Duodenal mucosa (tissue), 2 donors: ENCODE results near the gene CCDC170.
A peak's percentile ranks its signal among the peaks of the same experiment; 100 is the strongest.
"Not testable (repeated sequence)": the region's sequence is repeated elsewhere in the genome, so short reads cannot be mapped to it uniquely, and the experiment has no call there.

Source experiments
- H3K27ac ChIP-seq: one replicate; pipeline ENCODE4 v1.7.0; 2013; ENCODE audit warnings: low read depth, low read length
- H3K27me3 ChIP-seq, 2 donors: one replicate each; pipeline ENCODE4 v1.7.0; 2013; ENCODE audit warnings: low read length in 2 of 2, control low read depth in 1 of 2; ENCODE audit not compliant: insufficient read depth in 2 of 2, control insufficient read depth in 1 of 2
- H3K36me3 ChIP-seq, 2 donors: one replicate each; pipeline ENCODE4 v1.7.0; 2013; ENCODE audit warnings: low read length in 2 of 2, control low read depth in 1 of 2; ENCODE audit not compliant: insufficient read depth in 2 of 2, control insufficient read depth in 1 of 2
- H3K4me1 ChIP-seq, 2 donors: one replicate each; pipeline ENCODE4 v1.7.0; 2013; ENCODE audit warnings: low read length in 2 of 2, control low read depth in 1 of 2; ENCODE audit not compliant: insufficient read depth in 2 of 2, control insufficient read depth in 1 of 2
- H3K4me3 ChIP-seq, 2 donors: one replicate each; pipeline ENCODE4 v1.7.0; 2013; ENCODE audit warnings: low read length in 2 of 2, low read depth in 1 of 2
- H3K9ac ChIP-seq, 2 donors: one replicate each; pipeline ENCODE4 v1.7.0; 2013; ENCODE audit warnings: low read length in 2 of 2, low read depth in 1 of 2
- H3K9me3 ChIP-seq, 2 donors: one replicate each; pipeline ENCODE4 v1.7.0; 2013; ENCODE audit warnings: low read length in 2 of 2, control low read depth in 1 of 2; ENCODE audit not compliant: control insufficient read depth in 1 of 2

CCDC170 gene

GRCh38 chr6:151493804-151494234 lies at the start of gene CCDC170:
Gene CCDC170, plus strand, starts transcription at chr6:151494017. Its CDS starts 112 bp downstream, at chr6:151494129.
- Histone ChIP-seq H3K36me3 (no peaks in the 10 kb centered on the region), H3K4me3 (peak within 1 kb of the TSS; percentile 76 to 78), H3K9ac (peak within 1 kb of the TSS; percentile 30 to 57), H3K4me1 (peaks cover 8 to 10% of the 10 kb centered on the region in 2 donors), H3K27ac (peak within 1 kb of the TSS; percentile 66), H3K9me3 (no peaks in the 10 kb centered on the region), H3K27me3 (peaks cover 2 to 5% of the 10 kb centered on the region in 2 donors)

GRCh38 chr6:151445482-151445881 lies 48.3 kb upstream of the CCDC170 start:
- Histone ChIP-seq H3K9ac (no peak overlapping the region), H3K9me3 (no peaks in the 10 kb centered on the region), H3K4me1 (peaks cover 5 to 20% of the 10 kb centered on the region in 2 donors), H3K36me3 (peaks cover 0 to 13% of the 10 kb centered on the region in 2 donors), H3K27ac (no peak overlapping the region), H3K4me3 (no peak overlapping the region), H3K27me3 (no peaks in the 10 kb centered on the region)

GRCh38 chr6:151447237-151447636 lies 46.6 kb upstream of the CCDC170 start:
- Histone ChIP-seq H3K9me3 (no peaks in the 10 kb centered on the region), H3K9ac (no peak overlapping the region), H3K4me3 (no peak overlapping the region), H3K36me3 (peaks cover 0 to 7% of the 10 kb centered on the region in 2 donors), H3K4me1 (peaks cover 9 to 12% of the 10 kb centered on the region in 2 donors), H3K27ac (no peak overlapping the region), H3K27me3 (no peaks in the 10 kb centered on the region)

- Histone ChIP-seq H3K9me3 (no peaks in the 10 kb centered on the region), H3K27me3 (no peaks in the 10 kb centered on the region), H3K36me3 (peaks cover 0 to 3% of the 10 kb centered on the region in 2 donors), H3K4me3 (no peak overlapping the region), H3K4me1 (peaks cover 12 to 15% of the 10 kb centered on the region in 2 donors), H3K27ac (no peak overlapping the region), H3K9ac (no peak overlapping the region)
These were observed 45.2 kb upstream of the CCDC170 start for GRCh38 chr6:151448623-151449022.

- Histone ChIP-seq H3K9ac (peak overlapping the region in 1 of 2 donors; percentile 81), H3K4me3 (peak overlapping the region; percentile 80 to 97), H3K4me1 (peaks cover 15 to 16% of the 10 kb centered on the region in 2 donors)
- H3K27me3 ChIP-seq, H3K9me3 ChIP-seq, H3K36me3 ChIP-seq, H3K27ac ChIP-seq: not testable (repeated sequence)
These were observed 42.9 kb upstream of the CCDC170 start for GRCh38 chr6:151450928-151451327.

GRCh38 chr6:151451417-151451949 lies 42.3 kb upstream of the CCDC170 start:
- Histone ChIP-seq H3K4me1 (peaks cover 11 to 15% of the 10 kb centered on the region in 2 donors), H3K9ac (peak overlapping the region; percentile 53 to 81), H3K27ac (peak overlapping the region; percentile 44), H3K36me3 (peaks cover 0 to under 1% of the 10 kb centered on the region in 2 donors), H3K4me3 (peak overlapping the region; percentile 80 to 97), H3K9me3 (no peaks in the 10 kb centered on the region), H3K27me3 (no peaks in the 10 kb centered on the region)

- H3K27me3 ChIP-seq, result no peaks in the 10 kb centered on the region
- peak within 1 kb of the TSS; percentile 81 to 82 for H3K9ac ChIP-seq
- peak within 1 kb of the TSS; percentile 87 for H3K27ac ChIP-seq
- peak within 1 kb of the TSS; percentile 84 to 97 for H3K4me3 ChIP-seq
- peaks cover 11 to 15% of the 10 kb centered on the region in 2 donors for H3K4me1 ChIP-seq
- no peaks in the 10 kb centered on the region for H3K9me3 ChIP-seq
- H3K36me3 ChIP-seq, result peaks cover 2 to 6% of the 10 kb centered on the region in 2 donors
These were observed 41.7 kb upstream of the CCDC170 start, which contains the start of gene RMND1 for GRCh38 chr6:151451950-151452749. Gene RMND1, minus strand, starts transcription at chr6:151452126. Its CDS starts 6,315 bp downstream, at chr6:151445811.

GRCh38 chr6:151452750-151453427 lies 40.9 kb upstream of the CCDC170 start:
- no peaks in the 10 kb centered on the region for H3K27me3 ChIP-seq
- H3K9ac ChIP-seq, result peak overlapping the region; percentile 67 to 82
- peak overlapping the region; percentile 87 for H3K27ac ChIP-seq
- H3K4me1 ChIP-seq, result peaks cover 11 to 15% of the 10 kb centered on the region in 2 donors
- H3K9me3 ChIP-seq, result no peaks in the 10 kb centered on the region
- H3K4me3 ChIP-seq, result peak overlapping the region; percentile 76 to 84
- H3K36me3 ChIP-seq, result peaks cover 3 to 6% of the 10 kb centered on the region in 2 donors

- H3K27ac ChIP-seq, H3K9ac ChIP-seq, H3K27me3 ChIP-seq, H3K4me3 ChIP-seq, H3K9me3 ChIP-seq: not testable (repeated sequence)
- peaks cover 4 to 27% of the 10 kb centered on the region in 2 donors for H3K36me3 ChIP-seq
- peaks cover 11 to 15% of the 10 kb centered on the region in 2 donors for H3K4me1 ChIP-seq
These were observed 37.9 kb upstream of the CCDC170 start for GRCh38 chr6:151455751-151456398.
